ENCODE measurements around the gene ANTXR2.

ANTXR2 gene

GRCh38 chr4:80091688-80092087 lies 18.7 kb upstream of the ANTXR2 start:
- DNase-seq = no peak

DNA sequence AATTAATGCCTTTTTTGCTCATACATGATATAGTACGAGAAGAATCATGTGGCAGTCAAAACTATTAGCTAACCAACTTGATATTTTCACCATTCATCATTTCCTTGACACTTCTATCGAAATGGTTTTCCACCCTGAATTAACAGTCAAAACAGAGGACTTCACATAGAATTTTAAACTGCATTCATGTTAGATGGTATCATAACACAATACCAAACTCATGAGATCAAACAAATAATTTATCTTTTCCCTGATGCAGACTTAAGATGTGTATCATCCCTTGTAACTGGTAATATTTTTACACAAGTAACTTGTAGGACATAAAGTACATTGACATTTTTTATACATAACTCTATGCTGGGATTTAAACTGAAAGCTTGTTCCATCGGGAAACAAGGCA lies 18.2 kb upstream of the ANTXR2 start:
- no peak for DNase-seq

DNA sequence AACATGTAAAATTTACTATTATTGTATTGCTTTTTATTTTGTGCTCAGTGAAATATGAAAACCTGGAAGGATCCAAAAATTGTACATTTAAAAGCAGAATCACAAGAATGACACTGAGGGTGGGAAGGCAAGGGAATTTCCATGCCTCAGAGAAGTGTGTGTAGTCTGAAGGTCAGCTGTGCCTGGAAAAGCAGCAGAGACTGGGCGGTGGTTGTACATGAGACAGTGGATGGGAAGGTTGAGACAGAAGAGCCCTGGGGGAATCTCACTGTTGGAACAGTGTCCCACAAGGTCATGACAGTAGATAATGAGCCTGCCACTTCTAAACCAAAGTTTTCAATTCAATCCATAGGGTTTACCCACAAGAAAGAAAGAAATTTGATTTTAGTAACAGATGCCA lies 17.1 kb upstream of the ANTXR2 start:
- no peak for DNase-seq

DNA sequence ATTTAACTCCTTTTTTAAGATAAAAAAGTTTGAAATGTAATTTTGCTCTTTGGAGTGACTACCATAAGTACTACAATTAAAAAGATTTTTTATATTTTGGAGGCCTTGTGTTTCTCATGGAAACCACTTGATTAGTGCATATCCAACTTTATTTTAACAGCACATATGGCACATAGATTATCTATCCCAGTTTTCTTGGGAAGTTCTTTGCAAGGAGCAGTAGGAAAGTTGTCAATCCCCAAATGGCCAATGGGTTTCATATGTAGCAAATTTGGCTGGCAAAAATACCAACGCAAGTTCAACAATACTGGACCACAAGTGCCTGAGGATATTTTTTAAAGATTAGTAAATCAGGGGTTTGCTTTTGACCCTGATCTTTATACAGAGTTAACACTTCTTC lies 15.4 kb upstream of the ANTXR2 start:
- no peak for DNase-seq

DNA sequence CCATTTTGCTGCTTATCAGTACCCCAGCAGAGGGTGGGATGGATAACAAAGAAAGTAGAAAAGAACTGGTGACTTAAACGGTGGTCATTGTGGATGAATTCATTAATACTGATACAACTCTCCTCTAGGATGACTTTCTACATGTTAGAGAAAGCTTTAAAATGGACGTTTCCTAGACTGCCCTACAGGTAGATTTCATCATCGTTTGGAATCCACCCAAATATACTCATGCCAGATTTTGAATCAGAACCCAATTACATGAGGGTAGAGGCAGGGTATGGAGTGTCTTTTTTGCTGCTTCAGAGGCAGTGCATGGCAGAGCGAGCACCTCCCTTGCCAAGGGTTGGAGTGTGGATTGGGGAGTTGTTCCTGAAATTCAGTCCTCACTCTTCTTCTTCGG lies 13.3 kb upstream of the ANTXR2 start:
- DNase-seq = no peak

GRCh38 chr4:80085081-80085480 lies 12.1 kb upstream of the ANTXR2 start:
- no peak for DNase-seq

DNA sequence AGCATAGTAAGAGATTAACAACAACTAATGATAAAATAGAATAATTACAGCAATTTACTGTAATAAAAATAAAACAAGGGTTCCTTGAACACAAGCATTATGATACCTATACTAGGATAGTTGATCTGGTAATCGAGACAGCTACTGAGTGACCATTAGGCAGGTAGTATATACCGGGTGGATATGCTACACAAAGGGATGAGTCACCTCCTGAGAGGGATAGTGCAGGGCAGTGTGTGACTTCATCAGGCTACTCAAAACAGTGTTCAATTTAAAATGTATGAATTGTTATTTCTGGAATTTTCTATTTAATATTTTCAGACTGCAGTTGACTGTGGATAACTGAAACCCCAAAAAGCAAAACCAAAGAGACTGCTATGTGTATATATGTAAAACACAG lies 9.7 kb upstream of the ANTXR2 start:
- DNase-seq = no peak

GRCh38 chr4:80081566-80081965 lies 8.5 kb upstream of the ANTXR2 start:
- no peak for DNase-seq

GRCh38 chr4:80079255-80079923 lies 6.4 kb upstream of the ANTXR2 start:
- DNase-seq = no peak

- DNase-seq = no peak
Measured at GRCh38 chr4:80078346-80079092, 5.5 kb upstream of the ANTXR2 start.

- DNase-seq = no peak
Measured at GRCh38 chr4:80077639-80078038, 4.6 kb upstream of the ANTXR2 start.

- DNase-seq = no peak
Measured at GRCh38 chr4:80076681-80077080, 3.7 kb upstream of the ANTXR2 start.

GRCh38 chr4:80075995-80076675 lies 3.1 kb upstream of the ANTXR2 start:
- no peak for DNase-seq

- no peak for DNase-seq
Measured at GRCh38 chr4:80074651-80075050, 1.6 kb upstream of the ANTXR2 start.

- no peak for DNase-seq
Measured at GRCh38 chr4:80074069-80074468, 1.0 kb upstream of the ANTXR2 start.

GRCh38 chr4:80073473-80074008 lies 512 bp upstream of the ANTXR2 start:
- peak; percentile 32 for DNase-seq

GRCh38 chr4:80072228-80072743 lies 743 bp downstream of the ANTXR2 start:
- DNase-seq = peak; percentile 68

- peak; percentile 14 for DNase-seq
Measured at GRCh38 chr4:80071604-80072227, 1.3 kb downstream of the ANTXR2 start.

DNA sequence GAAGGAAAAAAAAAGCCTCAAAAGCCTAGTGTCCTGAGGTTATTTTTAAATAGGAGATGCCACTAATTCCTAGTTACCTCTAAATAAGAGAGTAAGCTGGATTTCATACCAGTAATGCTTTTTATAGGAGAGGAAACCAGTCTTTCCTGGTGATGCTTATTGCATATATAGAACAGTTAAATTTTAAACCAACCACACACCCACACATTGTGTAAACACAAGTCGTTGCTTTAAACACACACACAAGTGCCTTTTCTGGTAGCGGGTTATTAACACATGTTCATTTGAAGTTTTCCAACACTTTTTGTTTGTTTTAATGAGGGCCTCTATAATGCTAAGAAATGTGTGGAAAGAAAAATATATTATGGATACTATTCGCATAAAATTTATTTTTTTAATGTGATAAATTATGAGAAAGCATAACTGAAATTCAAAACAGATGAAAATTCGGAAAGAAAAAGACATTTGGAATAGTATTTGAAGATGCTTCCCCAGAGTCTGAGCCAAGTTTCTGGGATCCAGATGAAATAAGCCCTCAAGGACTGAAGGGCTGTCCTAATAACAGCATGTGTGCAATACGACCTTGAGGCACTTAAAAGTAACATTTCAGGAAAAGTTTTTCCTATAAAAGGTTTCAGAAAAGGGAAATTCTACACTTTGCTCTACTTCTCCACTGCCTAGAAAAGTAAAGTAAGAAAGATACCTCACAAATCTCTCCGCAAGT lies 2.0 kb downstream of the ANTXR2 start:
- DNase-seq = no peak

GRCh38 chr4:80069837-80070731 lies 2.9 kb downstream of the ANTXR2 start:
- no peak for DNase-seq

DNA sequence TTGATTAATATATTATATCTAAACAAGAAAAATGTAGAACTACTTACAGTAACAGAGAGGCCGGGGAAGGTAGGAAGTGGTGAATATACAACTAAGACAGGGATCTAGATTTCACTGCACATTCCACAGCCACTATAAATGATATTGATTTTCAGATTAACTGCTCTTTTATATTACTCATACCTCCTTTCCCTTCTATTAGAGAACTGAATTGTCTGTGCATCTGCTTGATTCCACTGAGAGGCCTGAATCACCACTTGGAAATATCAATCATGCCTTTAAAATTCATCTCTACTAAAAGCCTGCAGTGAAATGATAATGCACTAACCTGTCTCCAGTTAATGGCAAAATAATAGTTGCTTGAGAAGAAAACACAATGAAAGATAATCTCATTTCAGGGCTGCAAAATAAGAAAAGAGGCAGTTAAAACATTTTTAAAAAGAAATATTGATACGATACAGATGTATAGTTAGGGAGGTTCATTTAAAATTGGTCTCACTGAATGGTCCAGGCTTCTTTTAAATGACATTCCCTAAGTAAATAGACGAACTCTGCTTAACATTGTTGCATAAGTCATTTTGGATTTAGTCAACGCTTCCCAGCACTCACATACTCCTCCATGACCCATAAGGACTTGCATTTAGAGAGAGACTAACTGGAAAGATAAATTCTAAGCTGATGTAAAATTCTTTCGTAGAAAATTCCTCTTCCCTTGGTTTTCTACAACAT lies 3.8 kb downstream of the ANTXR2 start:
- DNase-seq = no peak

Data from CD4-positive, alpha-beta T cell treated with Interleukin-10 for 1 hour (primary cell).